CD4-positive, alpha-beta T cell treated with Interleukin-6 at 100 ng/mL for 8 hours (primary cell): Measurements from ENCODE around the gene BICD1.
"Not testable (repeated sequence)": the region's sequence is repeated elsewhere in the genome, so short reads cannot be mapped to it uniquely, and the experiment has no call there.

Experiments
- DNase-seq: peaks from one replicate; pipeline ENCODE4 v3.0.0-alpha.2; 2020; ENCODE audit warnings: mixed read lengths, low spot score

The BICD1 gene

DNA sequence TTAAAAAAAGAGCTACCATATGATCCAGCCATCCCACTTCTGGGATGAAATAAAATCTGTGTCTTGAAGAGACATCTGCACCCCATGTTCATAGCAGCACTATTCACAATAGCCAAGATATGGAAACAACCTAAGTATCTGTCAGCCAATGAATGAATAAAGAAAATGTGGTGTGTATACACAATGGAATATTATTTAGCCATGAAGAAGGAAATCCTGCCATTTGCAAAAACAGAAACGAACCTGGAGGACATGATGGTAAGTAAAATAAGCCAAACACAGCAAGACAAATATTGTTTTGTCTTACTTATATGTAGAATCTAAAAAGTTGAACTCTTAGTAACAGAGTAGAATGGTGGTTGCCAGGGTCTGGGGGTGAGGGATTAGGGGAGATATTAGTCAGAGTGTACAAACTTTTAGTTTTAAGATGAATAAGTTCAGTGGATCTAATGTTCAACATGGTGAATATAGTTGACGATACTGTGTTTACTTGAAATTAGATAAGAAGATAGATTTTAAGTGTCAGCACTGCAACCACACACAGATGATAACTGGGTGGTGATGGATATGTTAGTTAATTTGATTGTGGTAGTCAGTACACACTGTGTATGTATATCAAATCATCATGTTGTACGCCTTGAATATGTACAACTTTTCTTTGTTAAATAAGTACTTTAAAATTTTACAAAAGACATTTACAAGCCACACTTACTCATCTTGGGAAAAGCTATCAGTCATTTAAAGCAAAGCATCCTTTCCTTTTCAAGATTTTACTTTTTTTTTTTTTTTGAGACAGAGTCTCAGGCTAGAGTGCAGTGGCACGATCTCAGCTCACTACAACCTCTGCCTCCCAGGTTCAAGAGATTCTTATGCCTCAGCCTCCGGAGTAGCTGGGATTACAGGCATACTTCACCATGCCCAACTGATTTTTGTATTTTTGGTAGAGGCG is 89.9 kb downstream of the BICD1 start:
- no peak for DNase-seq

GRCh38 chr12:32197421-32197820 is 90.8 kb downstream of the BICD1 start:
- DNase-seq = no peak

DNA sequence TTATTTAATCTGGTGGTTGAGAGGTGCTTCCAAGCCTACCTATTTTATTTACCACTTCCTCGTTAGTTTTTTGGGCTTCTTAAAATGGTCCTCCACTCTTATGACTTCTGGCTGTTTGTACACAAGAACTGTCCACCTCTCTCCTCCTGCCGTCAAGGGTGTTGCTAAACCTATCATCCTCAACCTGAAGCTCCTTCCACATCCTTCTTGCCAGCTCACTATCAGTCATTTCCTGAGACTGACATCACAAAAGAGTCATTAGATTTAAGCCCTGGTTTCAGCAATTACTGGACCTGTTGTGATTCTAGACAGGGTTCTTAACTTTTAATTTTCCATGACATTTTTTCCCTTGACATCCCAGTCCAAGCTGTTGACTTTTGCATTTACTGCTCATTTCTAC is 91.9 kb downstream of the BICD1 start:
- DNase-seq = no peak

GRCh38 chr12:32201096-32201495 is 94.4 kb downstream of the BICD1 start:
- no peak for DNase-seq

GRCh38 chr12:32201976-32202375 is 95.3 kb downstream of the BICD1 start:
- no peak for DNase-seq

GRCh38 chr12:32205731-32206130 is 99.1 kb downstream of the BICD1 start:
- no peak for DNase-seq

DNA sequence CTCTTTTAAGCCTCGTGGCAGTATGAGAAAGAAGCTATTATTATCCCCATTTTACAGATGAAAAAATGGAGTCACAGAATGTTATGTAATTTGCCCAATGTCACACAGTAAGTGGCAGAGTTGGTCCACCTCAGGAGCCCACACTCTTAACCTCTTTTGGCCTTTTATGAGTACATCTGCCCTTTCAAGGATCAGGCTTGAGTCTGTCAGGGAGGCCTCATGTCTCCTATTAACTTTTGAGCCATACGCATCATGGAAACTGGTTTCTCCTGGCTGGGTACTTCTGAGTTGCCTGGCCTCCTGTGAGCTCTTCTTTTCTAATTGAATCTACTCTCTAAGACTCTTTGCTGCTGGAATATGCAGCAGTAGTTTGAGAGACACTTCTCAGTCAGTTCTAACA is 101.7 kb downstream of the BICD1 start:
- no peak for DNase-seq

DNA sequence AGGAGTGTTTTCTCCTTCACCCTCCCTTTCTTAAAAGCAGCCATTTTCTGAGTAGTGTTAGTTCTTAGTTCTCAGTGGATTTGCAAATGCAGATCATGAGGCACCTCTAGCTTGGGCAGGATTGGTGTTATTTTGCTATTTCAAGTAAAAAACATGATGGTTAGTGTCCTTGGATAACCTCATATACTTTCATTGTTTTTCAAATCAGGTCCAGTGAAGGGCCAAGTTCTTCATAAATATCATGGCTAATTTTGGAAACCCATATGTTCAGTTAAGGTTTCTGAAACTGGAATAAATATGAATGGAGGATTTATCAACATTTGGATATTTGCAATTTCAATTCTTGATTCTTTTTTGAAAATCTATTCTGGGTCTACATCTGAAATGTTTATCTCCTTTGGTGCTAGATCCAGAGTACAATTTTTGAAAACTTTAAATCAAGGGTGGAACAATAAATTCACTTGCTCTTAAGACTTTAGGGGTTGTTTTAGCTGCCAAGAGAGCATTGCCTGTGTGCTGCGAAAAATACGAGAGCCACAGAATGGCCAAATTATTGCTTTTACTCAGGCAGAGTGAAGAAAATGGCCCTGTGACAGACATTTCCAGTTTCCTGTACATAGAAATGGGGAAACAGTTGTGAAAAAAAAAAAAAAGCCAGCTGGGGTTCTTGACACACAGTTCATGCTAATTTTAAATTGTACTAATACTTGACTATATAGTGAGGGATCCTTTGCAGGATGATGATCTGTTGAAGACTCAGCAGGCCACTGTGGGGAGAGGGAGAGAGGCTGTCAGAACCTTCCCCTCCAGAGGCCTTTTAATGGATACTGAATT is 104.6 kb downstream of the BICD1 start:
- no peak for DNase-seq

DNA sequence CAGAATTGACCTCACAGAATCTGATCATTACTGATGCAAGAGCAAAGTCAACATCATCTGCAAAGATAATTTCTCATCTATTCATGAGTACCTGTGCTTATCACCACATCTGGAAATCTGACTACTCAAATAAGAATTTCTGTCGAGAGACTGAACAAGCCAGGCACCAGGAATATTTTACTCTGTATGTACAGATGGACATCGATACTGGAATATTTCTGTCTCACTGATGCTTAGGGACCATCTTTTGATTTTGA is 105.2 kb downstream of the BICD1 start:
- no peak for DNase-seq

GRCh38 chr12:32214723-32215122 is 108.1 kb downstream of the BICD1 start:
- no peak for DNase-seq

DNA sequence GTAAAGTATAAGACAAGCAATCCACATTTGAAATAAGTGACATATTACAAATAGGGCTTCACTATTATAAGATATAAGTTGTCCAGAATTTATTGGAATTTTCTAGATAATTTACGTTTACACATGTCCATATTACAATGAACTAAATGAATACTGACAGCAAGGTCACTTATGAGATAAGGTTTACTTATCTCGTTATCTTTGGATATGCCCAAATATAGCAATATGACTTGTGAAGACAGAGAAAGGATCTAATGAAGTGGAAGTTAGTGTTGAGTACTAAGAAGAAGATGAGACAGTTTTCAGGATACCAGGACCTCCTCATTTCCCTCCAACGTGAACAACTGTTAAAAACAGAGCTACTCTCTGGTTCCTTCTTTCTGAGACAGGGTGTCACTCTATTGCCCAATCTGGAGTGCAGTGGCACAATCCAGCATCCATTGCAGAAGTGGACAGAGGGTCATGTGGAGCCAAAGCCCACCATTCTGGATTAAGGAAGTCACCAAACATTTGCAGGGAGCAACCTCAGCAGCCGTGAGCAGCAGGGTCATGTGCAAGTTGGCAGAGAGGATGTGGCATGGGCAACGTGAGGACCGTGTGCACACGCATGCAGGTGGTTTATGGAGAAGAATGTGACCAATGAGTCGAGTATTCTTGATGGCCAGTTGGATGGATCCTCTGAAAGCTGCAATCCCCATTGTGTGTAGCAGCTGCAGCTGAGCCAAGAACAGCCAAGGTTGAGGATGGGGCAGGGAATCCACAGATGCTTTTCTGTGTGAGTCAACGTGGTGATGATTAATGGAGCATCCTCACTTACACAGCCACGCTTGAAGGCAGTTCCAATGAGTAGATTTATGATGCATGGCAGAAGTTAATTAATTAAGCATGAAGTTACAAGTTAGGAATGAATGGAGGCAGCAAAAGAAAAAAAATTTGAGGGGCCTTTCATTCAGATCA is 111.0 kb downstream of the BICD1 start:
- DNase-seq = no peak

DNA sequence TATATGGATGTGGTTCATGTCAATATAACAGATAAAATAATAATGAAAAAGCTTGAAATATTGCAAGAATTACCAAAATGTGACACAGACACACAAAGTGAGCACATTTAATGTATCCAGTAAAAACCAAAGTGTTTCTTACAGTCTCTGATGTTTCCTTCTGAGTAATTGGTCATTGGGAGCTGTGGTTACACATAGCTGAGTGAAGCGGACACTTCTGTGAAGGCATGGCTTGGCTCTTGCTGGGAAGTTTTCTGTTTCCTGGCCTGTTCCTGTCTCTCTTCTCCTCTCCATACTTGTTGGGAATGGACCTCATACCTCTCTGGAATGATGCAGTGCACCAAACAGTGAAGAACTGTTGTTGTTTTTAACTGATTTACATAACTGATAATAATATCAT is 117.3 kb downstream of the BICD1 start:
- DNase-seq = no peak

- DNase-seq = no peak
These were observed 120.1 kb downstream of the BICD1 start for GRCh38 chr12:32226768-32227167.

DNA sequence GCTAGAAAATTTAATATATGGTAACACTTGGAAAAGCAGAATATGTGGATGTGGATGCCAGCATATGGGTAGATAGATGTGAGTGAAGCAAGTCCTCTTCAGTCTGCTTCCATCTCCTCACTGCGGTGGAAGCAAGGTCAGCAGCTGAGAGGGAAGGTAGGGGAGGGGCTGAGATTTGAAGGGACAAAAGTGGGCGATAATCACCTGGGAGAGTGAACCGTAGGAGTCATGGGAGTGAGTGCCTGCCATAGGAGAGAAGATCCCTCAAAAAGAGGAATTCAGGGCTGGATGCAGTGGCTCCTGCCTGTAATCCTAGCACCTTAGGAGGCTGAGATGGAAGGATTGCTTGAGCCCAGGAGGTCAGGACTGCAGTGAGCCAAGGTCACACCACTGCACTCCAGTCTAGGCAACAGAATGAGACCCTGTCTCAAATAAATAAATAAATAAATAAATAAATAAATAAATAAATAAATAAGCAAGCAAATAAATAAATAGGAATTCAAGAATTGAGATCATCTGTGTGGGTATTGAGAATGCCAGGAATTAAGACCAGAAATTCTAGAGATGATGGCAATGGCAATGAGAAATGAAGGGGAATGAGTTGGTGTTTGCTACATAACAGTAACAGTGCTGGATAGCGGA is 123.4 kb downstream of the BICD1 start:
- no peak for DNase-seq

- no peak for DNase-seq
These were observed 124.0 kb downstream of the BICD1 start for GRCh38 chr12:32230613-32230993.

- not testable (repeated sequence) for DNase-seq
These were observed 124.7 kb downstream of the BICD1 start for GRCh38 chr12:32231361-32231760.

GRCh38 chr12:32233568-32233967 is 126.9 kb downstream of the BICD1 start:
- no peak for DNase-seq

DNA sequence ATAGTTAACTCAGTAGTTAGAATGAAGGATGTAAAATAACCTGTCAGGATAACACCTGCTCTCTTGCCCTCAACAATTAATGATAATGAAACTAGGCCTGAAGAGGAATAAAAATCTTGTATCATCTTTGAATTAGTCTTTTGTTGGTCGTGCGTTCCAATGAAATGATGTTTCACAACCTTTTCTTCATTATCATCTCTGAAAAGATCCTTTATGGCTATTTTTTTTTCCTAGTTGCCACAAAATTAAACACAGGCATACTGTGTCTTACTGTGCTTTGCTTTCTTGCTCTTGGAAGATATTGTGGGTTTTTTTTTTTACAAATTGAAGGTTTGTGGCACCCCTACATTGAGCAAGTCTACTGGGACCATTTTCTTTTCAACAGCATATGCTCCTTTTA is 128.6 kb downstream of the BICD1 start:
- DNase-seq = no peak

GRCh38 chr12:32240162-32240561 is 133.5 kb downstream of the BICD1 start:
- no peak for DNase-seq

DNA sequence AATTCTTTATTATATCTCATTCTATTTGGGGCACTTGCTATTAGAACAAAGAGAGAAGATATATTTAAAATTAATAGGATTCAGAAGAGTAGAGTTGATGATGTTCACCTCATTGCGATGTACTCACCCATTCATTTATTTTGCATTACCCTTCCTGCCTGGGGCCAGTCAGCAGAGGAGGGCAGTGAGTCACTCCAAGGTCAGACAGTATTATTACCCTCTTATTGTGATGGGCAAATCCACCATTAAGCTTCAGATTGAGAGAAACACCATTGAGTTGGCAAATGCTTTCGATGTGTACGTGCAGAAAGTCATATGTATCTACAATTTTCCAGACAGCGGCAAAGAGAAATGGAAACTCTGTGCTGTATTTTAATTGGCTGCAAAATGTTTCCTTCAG is 134.2 kb downstream of the BICD1 start:
- no peak for DNase-seq

GRCh38 chr12:32242641-32243040 is 136.0 kb downstream of the BICD1 start:
- no peak for DNase-seq
